ENCODE measurements around the gene PARD3B.

PARD3B gene

GRCh38 chr2:205024822-205025518, 479.7 kb downstream of the PARD3B start:
- TF ChIP-seq, protein P1, sequence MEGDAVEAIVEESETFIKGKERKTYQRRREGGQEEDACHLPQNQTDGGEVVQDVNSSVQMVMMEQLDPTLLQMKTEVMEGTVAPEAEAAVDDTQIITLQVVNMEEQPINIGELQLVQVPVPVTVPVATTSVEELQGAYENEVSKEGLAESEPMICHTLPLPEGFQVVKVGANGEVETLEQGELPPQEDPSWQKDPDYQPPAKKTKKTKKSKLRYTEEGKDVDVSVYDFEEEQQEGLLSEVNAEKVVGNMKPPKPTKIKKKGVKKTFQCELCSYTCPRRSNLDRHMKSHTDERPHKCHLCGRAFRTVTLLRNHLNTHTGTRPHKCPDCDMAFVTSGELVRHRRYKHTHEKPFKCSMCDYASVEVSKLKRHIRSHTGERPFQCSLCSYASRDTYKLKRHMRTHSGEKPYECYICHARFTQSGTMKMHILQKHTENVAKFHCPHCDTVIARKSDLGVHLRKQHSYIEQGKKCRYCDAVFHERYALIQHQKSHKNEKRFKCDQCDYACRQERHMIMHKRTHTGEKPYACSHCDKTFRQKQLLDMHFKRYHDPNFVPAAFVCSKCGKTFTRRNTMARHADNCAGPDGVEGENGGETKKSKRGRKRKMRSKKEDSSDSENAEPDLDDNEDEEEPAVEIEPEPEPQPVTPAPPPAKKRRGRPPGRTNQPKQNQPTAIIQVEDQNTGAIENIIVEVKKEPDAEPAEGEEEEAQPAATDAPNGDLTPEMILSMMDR (IDR thresholded peaks at IDR 0.05) = no peak
- no peaks in the 10 kb centered on the region for H3K27me3 ChIP-seq
- H3K36me3 ChIP-seq = no peaks in the 10 kb centered on the region
- no peaks in the 10 kb centered on the region for H3K4me1 ChIP-seq (ENCODE audit: control insufficient read depth in 1 of 2, insufficient read depth in 1 of 2, low read depth in 1 of 2, low read length in 1 of 2)
- H3K9me3 ChIP-seq = no peaks in the 10 kb centered on the region
- no peak overlapping the region for H3K4me3 ChIP-seq (ENCODE audit: low read depth in 1 of 2, low read length in 1 of 2)
- H3K27ac ChIP-seq = no peak overlapping the region

DNA sequence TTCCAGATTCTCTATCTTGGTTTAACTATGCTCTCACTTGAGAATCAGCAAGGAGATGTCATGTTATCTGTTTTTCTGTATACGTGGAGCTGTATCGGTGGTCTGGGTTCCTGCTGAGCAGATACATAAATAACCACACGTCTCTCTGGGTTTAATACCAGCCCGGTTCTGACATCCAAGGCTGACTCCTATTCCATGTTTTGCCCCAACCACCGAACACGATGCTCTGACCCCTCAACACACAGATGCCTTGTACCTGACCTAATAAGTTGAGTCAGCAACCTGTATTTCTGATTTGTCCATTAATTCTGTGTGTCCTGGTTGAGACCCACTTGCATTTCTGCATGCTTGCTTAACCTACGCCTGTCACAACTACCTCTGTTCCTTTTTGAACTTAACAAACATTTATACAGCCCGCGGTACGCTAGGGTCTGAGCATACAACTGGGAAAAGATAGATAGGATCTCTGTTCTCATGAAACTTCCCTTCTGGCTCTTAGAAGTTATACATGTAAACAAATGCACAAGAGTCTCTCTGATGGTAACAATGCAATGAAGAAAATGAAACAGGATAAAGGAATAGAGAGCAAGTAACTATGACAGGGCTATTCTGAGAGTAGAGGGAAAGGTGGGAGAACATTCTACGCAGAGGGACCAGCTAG, 480.4 kb downstream of the PARD3B start:
- Histone ChIP-seq H3K27me3 (no peaks in the 10 kb centered on the region), H3K36me3 (no peaks in the 10 kb centered on the region), H3K27ac (no peak overlapping the region), H3K9me3 (no peaks in the 10 kb centered on the region), H3K4me3 (ENCODE audit: low read depth in 1 of 2, low read length in 1 of 2) (no peak overlapping the region), H3K4me1 (ENCODE audit: control insufficient read depth in 1 of 2, insufficient read depth in 1 of 2, low read depth in 1 of 2, low read length in 1 of 2) (no peaks in the 10 kb centered on the region)
- TF ChIP-seq, protein P1 (IDR thresholded peaks at IDR 0.05) = no peak

DNA sequence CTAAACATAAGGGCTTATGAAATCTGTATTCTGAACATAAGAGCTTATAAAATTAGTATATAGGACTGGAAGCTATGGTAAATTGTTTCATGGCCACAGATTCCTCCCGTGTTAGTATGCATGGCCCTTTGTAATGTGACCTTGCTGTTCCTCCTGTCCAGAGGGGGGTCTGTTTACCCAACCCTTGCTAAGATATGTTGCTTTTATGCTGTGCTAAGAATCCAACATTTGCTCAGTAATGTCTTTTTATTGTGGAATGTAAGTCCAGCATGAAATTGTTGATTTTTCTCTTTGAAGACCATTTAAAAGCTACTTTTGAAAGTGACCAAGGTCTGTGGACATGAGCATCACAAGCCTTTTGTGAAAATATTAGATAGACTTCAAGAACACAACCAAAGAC, 485.4 kb downstream of the PARD3B start:
- TF ChIP-seq, protein P1 (IDR thresholded peaks at IDR 0.05) = no peak
- Histone ChIP-seq H3K36me3 (no peaks in the 10 kb centered on the region), H3K4me1 (ENCODE audit: control insufficient read depth in 1 of 2, insufficient read depth in 1 of 2, low read depth in 1 of 2, low read length in 1 of 2) (no peaks in the 10 kb centered on the region), H3K9me3 (no peaks in the 10 kb centered on the region), H3K27ac (no peak overlapping the region), H3K4me3 (ENCODE audit: low read depth in 1 of 2, low read length in 1 of 2) (no peak overlapping the region), H3K27me3 (no peaks in the 10 kb centered on the region)

- no peak overlapping the region for H3K4me3 ChIP-seq (ENCODE audit: low read depth in 1 of 2, low read length in 1 of 2)
- H3K36me3 ChIP-seq = no peaks in the 10 kb centered on the region
- no peaks in the 10 kb centered on the region for H3K9me3 ChIP-seq
- no peaks in the 10 kb centered on the region for H3K27me3 ChIP-seq
- no peaks in the 10 kb centered on the region for H3K4me1 ChIP-seq (ENCODE audit: control insufficient read depth in 1 of 2, insufficient read depth in 1 of 2, low read depth in 1 of 2, low read length in 1 of 2)
- no peak overlapping the region for H3K27ac ChIP-seq
- TF ChIP-seq, protein P1 (IDR thresholded peaks at IDR 0.05) = no peak
Measured at GRCh38 chr2:205032093-205032551, 486.8 kb downstream of the PARD3B start.

DNA sequence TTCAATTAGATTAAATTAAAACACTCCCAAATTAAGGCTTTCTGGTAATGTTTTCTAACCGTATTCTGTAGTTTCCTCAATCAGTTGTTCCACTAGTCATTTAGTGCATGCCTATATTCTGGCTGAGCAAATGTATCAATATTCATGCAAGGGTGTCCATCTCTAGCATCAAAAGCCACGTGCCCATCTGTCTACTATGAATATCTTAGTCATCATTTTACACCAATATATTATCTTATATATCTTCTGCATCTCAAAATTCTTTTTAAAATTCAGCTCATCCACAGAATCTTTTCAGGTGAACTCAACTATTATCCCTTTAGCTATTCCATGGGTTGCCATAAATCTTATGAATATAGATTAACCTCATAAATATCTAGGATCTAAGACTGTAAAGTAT, 488.2 kb downstream of the PARD3B start:
- no peaks in the 10 kb centered on the region for H3K27me3 ChIP-seq
- no peaks in the 10 kb centered on the region for H3K4me1 ChIP-seq (ENCODE audit: control insufficient read depth in 1 of 2, insufficient read depth in 1 of 2, low read depth in 1 of 2, low read length in 1 of 2)
- no peak overlapping the region for H3K27ac ChIP-seq
- no peak overlapping the region for H3K4me3 ChIP-seq (ENCODE audit: low read depth in 1 of 2, low read length in 1 of 2)
- TF ChIP-seq, protein P1 (IDR thresholded peaks at IDR 0.05) = no peak
- H3K36me3 ChIP-seq = no peaks in the 10 kb centered on the region
- no peaks in the 10 kb centered on the region for H3K9me3 ChIP-seq
